Stimulated activated CD4-positive, alpha-beta T cell treated with anti-CD3 and anti-CD28 coated beads, Interleukin-2, amount 100 ng/mL, for 4 hours (primary cell): ENCODE data around the gene TOMM20.
"Not testable (repeated sequence)": the region's sequence is repeated elsewhere in the genome, so short reads cannot be mapped to it uniquely, and the experiment has no call there.

ENCODE experiments used
- DNase-seq: peaks from one replicate; pipeline ENCODE4 v3.0.0-alpha.2; 2020; ENCODE audit warnings: low read depth

The TOMM20 gene

GRCh38 chr1:235101558-235102258 is 26.9 kb downstream of the TOMM20 start:
- DNase-seq, result no peak

- DNase-seq, result no peak
Measured at GRCh38 chr1:235100194-235100772, 28.4 kb downstream of the TOMM20 start.

GRCh38 chr1:235098991-235099390 is 29.6 kb downstream of the TOMM20 start:
- no peak for DNase-seq

GRCh38 chr1:235098547-235098946 is 30.1 kb downstream of the TOMM20 start:
- DNase-seq, result no peak

- DNase-seq, result not testable (repeated sequence)
Measured at GRCh38 chr1:235097501-235097900, 31.1 kb downstream of the TOMM20 start.

GRCh38 chr1:235095938-235096562 is 32.6 kb downstream of the TOMM20 start:
- DNase-seq, result no peak

- peak; percentile 71 for DNase-seq
Measured at GRCh38 chr1:235093696-235094592, 34.7 kb downstream of the TOMM20 start.

- no peak for DNase-seq
Measured at GRCh38 chr1:235093013-235093695, 35.5 kb downstream of the TOMM20 start.

- DNase-seq, result not testable (repeated sequence)
Measured at GRCh38 chr1:235092415-235092814, 36.2 kb downstream of the TOMM20 start.

- not testable (repeated sequence) for DNase-seq
Measured at GRCh38 chr1:235092045-235092406, 36.6 kb downstream of the TOMM20 start.

- not testable (repeated sequence) for DNase-seq
Measured at GRCh38 chr1:235091319-235092044, 37.2 kb downstream of the TOMM20 start.

GRCh38 chr1:235090406-235091069 is 38.1 kb downstream of the TOMM20 start:
- DNase-seq, result no peak

- DNase-seq, result no peak
Measured at GRCh38 chr1:235088907-235089306, 39.7 kb downstream of the TOMM20 start.

GRCh38 chr1:235088430-235088829 is 40.2 kb downstream of the TOMM20 start:
- no peak for DNase-seq

- DNase-seq, result no peak
Measured at GRCh38 chr1:235087906-235088305, 40.7 kb downstream of the TOMM20 start.

GRCh38 chr1:235085411-235086117 is 43.1 kb downstream of the TOMM20 start:
- not testable (repeated sequence) for DNase-seq

GRCh38 chr1:235080788-235081187 is 47.8 kb downstream of the TOMM20 start:
- not testable (repeated sequence) for DNase-seq

GRCh38 chr1:235080297-235080657 is 48.4 kb downstream of the TOMM20 start:
- not testable (repeated sequence) for DNase-seq

- DNase-seq, result no peak
Measured at GRCh38 chr1:235079443-235080296, 49.0 kb downstream of the TOMM20 start.
